ENCODE measurements around the gene ZIC1.

DNA sequence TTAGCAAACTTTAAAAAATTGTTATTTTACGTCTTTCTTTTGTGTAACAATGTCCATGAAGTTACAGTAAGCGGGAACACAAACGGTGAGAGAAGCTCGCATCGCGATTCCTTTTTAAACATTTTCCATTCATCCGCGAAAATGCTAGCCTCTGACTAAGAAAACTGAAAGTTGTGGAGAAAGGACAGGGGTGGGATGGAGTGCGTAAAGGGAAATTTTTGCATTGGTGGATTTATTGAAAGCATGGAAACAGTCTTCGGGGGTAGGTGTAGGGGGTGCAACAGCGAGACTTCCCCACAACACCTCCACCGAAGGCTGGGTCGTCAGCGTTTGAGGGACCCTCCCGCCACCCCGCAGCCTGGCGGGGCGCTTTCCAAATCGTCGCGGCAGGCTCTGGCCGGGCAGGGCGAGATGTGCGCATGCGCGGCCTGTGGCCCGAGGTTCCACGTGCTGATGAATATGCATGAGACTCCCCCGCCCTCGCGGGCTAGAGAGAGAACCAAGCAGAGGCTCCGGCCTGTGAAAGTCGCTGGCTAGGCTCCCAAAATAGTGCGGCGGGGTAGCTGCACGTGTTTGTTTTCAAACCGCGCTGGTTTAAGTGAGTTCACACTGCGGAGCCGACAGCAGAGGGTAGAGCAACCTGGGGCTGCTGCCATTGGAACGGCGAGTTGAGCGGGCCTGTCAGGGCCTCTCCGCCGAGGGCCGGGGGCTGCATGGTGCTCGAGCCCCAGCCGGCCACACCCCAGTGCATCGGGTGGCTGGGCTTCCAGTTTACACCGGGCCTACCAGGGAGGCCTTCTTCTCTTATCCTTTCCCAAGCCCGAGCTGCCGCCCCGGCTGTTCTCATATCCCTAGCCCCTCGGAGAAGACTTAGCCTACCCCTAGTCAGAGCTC, 9.9 kb downstream of the ZIC1 start:
- TF ChIP-seq RARB (CRISPR knock-in tag; IDR thresholded peaks at IDR 0.05) = no peak
- TF ChIP-seq, protein P1, sequence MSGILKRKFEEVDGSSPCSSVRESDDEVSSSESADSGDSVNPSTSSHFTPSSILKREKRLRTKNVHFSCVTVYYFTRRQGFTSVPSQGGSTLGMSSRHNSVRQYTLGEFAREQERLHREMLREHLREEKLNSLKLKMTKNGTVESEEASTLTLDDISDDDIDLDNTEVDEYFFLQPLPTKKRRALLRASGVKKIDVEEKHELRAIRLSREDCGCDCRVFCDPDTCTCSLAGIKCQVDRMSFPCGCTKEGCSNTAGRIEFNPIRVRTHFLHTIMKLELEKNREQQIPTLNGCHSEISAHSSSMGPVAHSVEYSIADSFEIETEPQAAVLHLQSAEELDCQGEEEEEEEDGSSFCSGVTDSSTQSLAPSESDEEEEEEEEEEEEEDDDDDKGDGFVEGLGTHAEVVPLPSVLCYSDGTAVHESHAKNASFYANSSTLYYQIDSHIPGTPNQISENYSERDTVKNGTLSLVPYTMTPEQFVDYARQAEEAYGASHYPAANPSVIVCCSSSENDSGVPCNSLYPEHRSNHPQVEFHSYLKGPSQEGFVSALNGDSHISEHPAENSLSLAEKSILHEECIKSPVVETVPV (CRISPR knock-in tag; IDR thresholded peaks at IDR 0.05) = no peak
- no peak for TF ChIP-seq TOX (CRISPR knock-in tag; IDR thresholded peaks at IDR 0.05; ENCODE audit: borderline replicate concordance)
- TF ChIP-seq PPARA (CRISPR knock-in tag; IDR thresholded peaks at IDR 0.05; ENCODE audit: borderline replicate concordance) = no peak
- no peak for TF ChIP-seq ZFP3 (CRISPR knock-in tag; IDR thresholded peaks at IDR 0.05)
- TF ChIP-seq ARNTL (CRISPR knock-in tag; IDR thresholded peaks at IDR 0.05; ENCODE audit: borderline replicate concordance, low read depth) = no peak
- TF ChIP-seq ZC3H10 (CRISPR knock-in tag; IDR thresholded peaks at IDR 0.05) = no peak
- no peak for TF ChIP-seq ISL1 (CRISPR knock-in tag; IDR thresholded peaks at IDR 0.05)
- TF ChIP-seq OSR1 (CRISPR knock-in tag; IDR thresholded peaks at IDR 0.05) = no peak
- TF ChIP-seq SNAI2 (CRISPR knock-in tag; IDR thresholded peaks at IDR 0.05) = no peak
- TF ChIP-seq, protein P2, sequence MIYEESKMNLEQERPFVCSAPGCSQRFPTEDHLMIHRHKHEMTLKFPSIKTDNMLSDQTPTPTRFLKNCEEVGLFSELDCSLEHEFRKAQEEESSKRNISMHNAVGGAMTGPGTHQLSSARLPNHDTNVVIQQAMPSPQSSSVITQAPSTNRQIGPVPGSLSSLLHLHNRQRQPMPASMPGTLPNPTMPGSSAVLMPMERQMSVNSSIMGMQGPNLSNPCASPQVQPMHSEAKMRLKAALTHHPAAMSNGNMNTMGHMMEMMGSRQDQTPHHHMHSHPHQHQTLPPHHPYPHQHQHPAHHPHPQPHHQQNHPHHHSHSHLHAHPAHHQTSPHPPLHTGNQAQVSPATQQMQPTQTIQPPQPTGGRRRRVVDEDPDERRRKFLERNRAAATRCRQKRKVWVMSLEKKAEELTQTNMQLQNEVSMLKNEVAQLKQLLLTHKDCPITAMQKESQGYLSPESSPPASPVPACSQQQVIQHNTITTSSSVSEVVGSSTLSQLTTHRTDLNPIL (CRISPR knock-in tag; IDR thresholded peaks at IDR 0.05; ENCODE audit: low read depth) = no peak
